ENCODE results near the gene BAIAP3.
"Not testable (repeated sequence)": the region's sequence is repeated elsewhere in the genome, so short reads cannot be mapped to it uniquely, and the experiment has no call there.

Gene BAIAP3

DNA sequence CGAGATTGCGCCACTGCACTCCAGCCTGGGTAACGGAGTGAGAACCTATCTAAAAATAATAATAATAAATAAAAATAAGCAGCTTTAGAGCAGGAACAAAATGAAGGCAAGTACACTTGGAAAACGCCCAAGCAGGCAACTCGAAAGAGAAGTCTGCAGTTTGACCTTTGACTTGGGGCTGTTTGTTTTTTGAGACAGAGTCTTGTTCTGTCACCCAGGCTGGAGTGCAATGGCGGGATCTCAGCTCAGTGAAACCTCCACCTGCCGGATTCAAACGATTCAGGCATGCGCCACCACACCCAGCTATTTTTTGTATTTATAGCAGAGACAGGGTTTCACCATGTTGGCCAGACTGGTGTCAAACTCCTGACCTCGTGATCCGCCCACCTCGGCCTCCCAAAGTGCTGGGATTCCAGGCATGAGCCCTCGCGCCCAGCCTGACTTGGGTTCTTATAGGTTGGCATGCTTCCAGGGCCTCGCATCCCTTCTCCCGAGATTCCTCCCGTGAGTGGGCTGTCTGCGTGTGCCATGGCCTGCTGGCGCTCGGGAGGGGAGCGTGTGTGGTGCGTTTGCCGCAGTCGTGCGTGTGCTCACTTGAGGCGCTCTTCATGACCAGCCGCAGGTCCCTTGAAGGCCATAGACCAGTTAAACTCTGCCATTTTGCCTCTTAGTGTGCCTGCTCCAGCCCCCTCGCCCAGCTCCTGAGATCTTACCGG lies 42.4 kb upstream of the BAIAP3 start:
- POLR2A ChIA-PET, result interaction anchor here (1.5 kb wide), 1 partner anchor 10 kb away, joined by 5 read pairs; no protein-coding TSS in a partner anchor
- CTCF ChIA-PET, result interaction anchor here (1.4 kb wide), 1 partner anchor 10 kb away, joined by 6 read pairs; no protein-coding TSS in a partner anchor
- no peak for DNase-seq (ENCODE audit: extremely low spot score)
- no peak for TF ChIP-seq ZNF384 (IDR thresholded peaks at IDR 0.05)
- no peak for TF ChIP-seq ARNT (IDR thresholded peaks at IDR 0.05)
- no peak for TF ChIP-seq NFRKB (IDR thresholded peaks at IDR 0.05)
- no peak for TF ChIP-seq CTBP1 (IDR thresholded peaks at IDR 0.05; ENCODE audit: borderline replicate concordance)
- TF ChIP-seq HDGF (IDR thresholded peaks at IDR 0.05; ENCODE audit: borderline replicate concordance), result no peak

DNA sequence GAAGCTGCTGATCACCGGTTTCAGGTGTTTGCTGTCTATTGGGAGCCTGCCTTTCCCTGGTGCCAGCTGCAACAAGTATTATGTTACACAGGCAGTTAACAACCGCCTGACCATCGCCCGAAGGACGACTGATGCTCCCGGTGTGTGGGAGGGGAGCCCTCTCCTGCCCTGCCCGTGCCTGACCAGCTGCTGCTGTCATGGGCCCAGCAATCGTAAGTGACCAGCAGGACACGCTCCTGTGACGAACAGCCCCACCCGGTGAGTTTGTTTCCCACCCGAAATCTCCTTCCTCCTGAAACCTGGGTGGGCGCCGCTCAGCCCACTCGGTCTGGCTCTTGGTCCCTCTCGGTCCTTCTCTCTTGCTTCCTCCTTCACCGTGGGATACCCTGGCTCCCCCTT lies 41.9 kb upstream of the BAIAP3 start:
- CTCF ChIA-PET, result no interaction called here
- DNase-seq (ENCODE audit: extremely low spot score), result no peak
- TF ChIP-seq TARDBP (IDR thresholded peaks at IDR 0.05) (no peak), L3MBTL2 (conservative IDR thresholded peaks at IDR 0.05) (no peak), SUZ12 (IDR thresholded peaks at IDR 0.05) (no peak), FOXM1 (IDR thresholded peaks at IDR 0.05; ENCODE audit: borderline replicate concordance) (no peak), FOXA1 (IDR thresholded peaks at IDR 0.05) (no peak), SP1 (IDR thresholded peaks at IDR 0.05) (no peak), LEF1 (IDR thresholded peaks at IDR 0.05; ENCODE audit: borderline replicate concordance) (no peak)
- TF ChIP-seq, protein P1, sequence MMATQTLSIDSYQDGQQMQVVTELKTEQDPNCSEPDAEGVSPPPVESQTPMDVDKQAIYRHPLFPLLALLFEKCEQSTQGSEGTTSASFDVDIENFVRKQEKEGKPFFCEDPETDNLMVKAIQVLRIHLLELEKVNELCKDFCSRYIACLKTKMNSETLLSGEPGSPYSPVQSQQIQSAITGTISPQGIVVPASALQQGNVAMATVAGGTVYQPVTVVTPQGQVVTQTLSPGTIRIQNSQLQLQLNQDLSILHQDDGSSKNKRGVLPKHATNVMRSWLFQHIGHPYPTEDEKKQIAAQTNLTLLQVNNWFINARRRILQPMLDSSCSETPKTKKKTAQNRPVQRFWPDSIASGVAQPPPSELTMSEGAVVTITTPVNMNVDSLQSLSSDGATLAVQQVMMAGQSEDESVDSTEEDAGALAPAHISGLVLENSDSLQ (IDR thresholded peaks at IDR 0.05), result no peak
- POLR2A ChIA-PET, result interaction anchor here (0.8 kb wide), 1 partner anchor 201 kb away, joined by 3 read pairs; the partner anchor contains the start of gene TELO2

DNA sequence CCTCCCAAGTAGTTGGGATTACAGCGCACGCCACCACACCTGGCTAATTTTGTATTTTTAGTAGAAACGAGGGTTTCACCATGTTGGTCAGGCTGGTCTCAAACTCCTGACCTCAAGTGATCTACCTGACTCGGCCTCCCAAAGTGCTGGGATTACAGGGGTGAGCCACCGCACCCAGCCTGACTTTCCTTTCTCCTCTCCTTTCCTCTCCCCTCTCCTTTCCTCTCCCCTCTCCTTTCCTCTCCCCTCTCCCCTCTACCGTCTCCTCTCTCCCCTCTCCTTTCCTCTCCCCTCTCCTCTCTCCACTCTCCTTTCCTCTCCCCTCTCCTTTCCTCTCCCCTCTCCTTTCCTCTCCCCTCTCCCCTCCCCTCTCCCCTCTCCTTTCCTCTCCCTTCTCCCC lies 41.2 kb upstream of the BAIAP3 start:
- DNase-seq (ENCODE audit: extremely low spot score); CTCF ChIA-PET: not testable (repeated sequence)
- POLR2A ChIA-PET, result interaction anchor here (0.8 kb wide), 1 partner anchor 201 kb away, joined by 3 read pairs; the partner anchor contains the start of gene TELO2

DNA sequence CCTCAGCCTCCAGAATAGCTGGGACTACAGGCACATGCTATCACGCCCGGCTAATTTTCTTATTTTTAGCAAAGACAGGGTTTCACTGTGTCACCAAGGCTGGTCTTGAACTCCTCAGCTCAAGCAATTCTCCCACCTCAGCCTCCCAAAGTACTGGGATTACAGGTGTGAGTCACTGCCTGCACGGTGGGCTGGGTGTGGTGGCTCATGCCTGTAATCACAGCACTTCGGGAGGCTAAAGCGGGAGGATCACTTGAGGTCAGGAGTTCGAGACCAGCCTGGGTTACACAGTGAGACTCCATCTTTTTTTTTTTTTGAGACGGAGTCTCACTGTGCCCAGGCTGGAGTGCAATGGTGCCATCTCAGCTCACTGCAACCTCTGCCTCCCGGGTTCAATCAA lies 40.6 kb upstream of the BAIAP3 start:
- POLR2A ChIA-PET; CTCF ChIA-PET; DNase-seq (ENCODE audit: extremely low spot score): not testable (repeated sequence)

DNA sequence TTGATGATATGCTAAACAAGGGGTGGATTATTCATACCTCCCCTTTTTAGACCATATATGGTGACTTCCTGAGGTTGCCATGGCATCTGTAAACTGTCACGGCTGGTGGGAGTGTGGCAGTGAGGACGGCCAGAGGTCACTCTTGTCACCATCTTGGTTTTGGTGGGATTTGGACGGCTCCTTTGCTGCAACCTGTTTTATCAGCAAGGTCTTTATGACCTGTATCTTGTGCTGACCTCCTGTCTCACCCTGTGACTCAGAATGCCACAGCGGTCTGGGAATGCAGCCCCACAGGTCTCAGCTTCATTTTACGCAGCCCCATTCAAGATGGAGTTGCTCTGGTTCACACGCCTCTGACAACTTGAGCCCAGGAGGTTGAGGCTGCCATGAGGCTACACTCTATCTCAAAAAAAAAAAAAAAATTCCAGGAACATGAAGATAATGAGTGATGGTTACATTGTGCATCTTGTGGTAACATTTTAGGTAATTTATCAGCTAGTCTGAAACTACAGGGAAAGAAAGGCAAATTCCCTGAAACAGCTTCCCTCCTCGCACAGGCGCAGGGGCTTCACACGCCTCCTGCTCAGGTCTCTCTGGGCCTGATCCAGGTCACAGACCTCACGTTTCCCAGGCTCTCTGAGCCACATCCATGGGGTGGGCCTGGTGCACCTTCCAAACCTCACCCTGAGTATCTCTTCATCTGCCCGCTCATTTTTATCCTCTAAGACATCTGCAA lies 39.4 kb upstream of the BAIAP3 start:
- no peak for DNase-seq (ENCODE audit: extremely low spot score)
- POLR2A ChIA-PET, result interaction anchor here (0.9 kb wide), 1 partner anchor 9 kb away, joined by 3 read pairs; no protein-coding TSS in a partner anchor
- CTCF ChIA-PET, result no interaction called here
- no peak for TF ChIP-seq HDGF (IDR thresholded peaks at IDR 0.05; ENCODE audit: borderline replicate concordance)
- no peak for TF ChIP-seq FOXM1 (IDR thresholded peaks at IDR 0.05; ENCODE audit: borderline replicate concordance)
- no peak for TF ChIP-seq L3MBTL2 (conservative IDR thresholded peaks at IDR 0.05)
- no peak for TF ChIP-seq LEF1 (IDR thresholded peaks at IDR 0.05; ENCODE audit: borderline replicate concordance)
- TF ChIP-seq BHLHE40 (IDR thresholded peaks at IDR 0.05; ENCODE audit: borderline replicate concordance), result no peak
- no peak for TF ChIP-seq FOXA1 (IDR thresholded peaks at IDR 0.05)
- TF ChIP-seq ELF4 (IDR thresholded peaks at IDR 0.05), result no peak
- no peak for TF ChIP-seq CTBP1 (IDR thresholded peaks at IDR 0.05; ENCODE audit: borderline replicate concordance)
- no peak for TF ChIP-seq ZNF384 (IDR thresholded peaks at IDR 0.05)
- TF ChIP-seq TARDBP (IDR thresholded peaks at IDR 0.05), result no peak
- TF ChIP-seq ARNT (IDR thresholded peaks at IDR 0.05), result no peak
- TF ChIP-seq, protein P1 (IDR thresholded peaks at IDR 0.05), result no peak
- no peak for TF ChIP-seq NFRKB (IDR thresholded peaks at IDR 0.05)
- no peak for TF ChIP-seq SP1 (IDR thresholded peaks at IDR 0.05)
- TF ChIP-seq FOXK2 (IDR thresholded peaks at IDR 0.05), result no peak
- TF ChIP-seq SUZ12 (IDR thresholded peaks at IDR 0.05), result no peak

DNA sequence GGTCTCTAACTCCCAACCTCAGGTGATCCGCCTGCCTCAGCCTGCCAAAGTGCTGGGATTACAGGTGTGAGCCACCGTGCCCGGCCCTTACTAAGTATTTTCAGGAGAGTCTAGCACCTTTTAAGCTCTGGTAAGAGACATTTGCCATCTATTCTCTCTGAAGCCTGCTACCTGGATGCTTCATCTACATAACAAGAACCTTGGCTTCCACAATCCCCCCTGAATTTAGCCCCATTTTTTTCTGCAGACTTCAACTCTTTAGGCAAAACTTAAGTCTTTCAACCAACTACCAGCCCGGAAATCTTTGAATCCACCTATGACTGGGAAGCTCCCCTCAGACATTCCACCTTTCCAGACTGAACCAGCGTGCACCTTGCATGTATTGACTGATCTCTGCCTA lies 38.0 kb upstream of the BAIAP3 start:
- CTCF ChIA-PET, result no interaction called here

DNA sequence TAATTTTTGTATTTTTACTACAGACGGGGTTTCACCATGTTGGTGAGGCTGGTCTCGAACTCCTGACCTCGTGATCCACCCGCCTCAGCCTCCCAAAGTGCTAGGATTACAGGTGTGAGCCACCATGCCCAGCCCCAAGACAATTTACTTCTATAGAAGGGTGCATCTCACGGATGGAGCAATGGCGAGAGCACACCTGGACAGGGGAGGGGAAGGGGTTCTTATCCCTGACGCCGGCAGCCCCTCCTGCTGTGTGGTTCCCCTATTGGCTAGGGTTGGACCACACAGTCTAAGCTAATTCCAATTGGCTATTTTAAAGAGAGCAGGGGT lies 36.8 kb upstream of the BAIAP3 start:
- CTCF ChIA-PET; DNase-seq (ENCODE audit: extremely low spot score); POLR2A ChIA-PET: not testable (repeated sequence)

More for the DNA sequence above, 38.0 kb upstream of the BAIAP3 start:
- DNase-seq (ENCODE audit: extremely low spot score), result no peak
- POLR2A ChIA-PET, result no interaction called here
- TF ChIP-seq HDGF (IDR thresholded peaks at IDR 0.05; ENCODE audit: borderline replicate concordance) (no peak), L3MBTL2 (conservative IDR thresholded peaks at IDR 0.05) (no peak), NFRKB (IDR thresholded peaks at IDR 0.05) (no peak), LEF1 (IDR thresholded peaks at IDR 0.05; ENCODE audit: borderline replicate concordance) (no peak), FOXK2 (IDR thresholded peaks at IDR 0.05) (no peak), FOXA1 (IDR thresholded peaks at IDR 0.05) (no peak)

Measured in HEK293T (cell line).